SU-DHL-6 (cell line): ENCODE results near the gene HAL.

ENCODE experiments used
- EZH2phosphoT487 ChIP-seq: fragments of 200-600 bp; sonication (generic), shearing (Covaris generic); conservative IDR thresholded peaks from 2 replicates; pipeline ENCODE4 v1.6.1; 2018; ENCODE audit warnings: mild to moderate bottlenecking, antibody characterized with exemption, low read length, moderate library complexity, mixed read lengths
- TF ChIP-seq, protein P1 (sequence below): fragments of 200-600 bp; sonication (generic); IDR thresholded peaks from one replicate; pipeline ENCODE4 v1.5.1; 2017; ENCODE audit warnings: antibody characterized with exemption, mild to moderate bottlenecking, low read length, moderate library complexity; ENCODE audit not compliant: insufficient read depth, poor library complexity, severe bottlenecking

DNA sequence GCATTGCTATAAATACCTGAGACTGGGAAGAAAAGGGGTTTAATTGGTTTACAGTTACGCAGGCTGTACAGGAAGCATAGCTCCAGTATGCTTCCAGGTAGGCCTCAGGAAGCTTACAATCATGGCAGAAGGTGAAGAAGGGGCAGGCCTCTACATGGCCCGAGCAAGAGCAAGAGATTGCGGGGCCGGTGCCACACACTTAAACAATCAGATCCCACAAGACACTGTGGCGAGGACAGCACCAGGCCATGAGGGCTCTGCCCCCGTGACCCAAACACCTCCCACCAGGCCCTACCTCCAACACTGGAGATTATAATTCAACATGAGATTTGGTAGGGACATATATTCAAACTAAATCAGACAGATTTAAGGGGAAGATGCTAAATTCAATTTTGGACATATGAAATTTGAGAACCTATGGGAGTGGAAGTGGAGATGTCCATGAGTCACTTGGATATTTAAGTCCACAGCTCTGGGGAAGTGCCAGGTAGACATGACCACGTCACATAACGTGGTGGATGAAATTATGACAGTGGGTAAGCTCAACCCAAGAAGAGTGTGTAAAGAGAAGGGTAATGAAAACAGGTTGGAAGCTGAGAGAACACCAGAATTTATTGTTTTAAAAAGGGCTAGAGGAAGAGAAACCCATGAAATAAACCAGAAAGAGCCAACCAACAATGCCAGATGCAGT, 40.8 kb upstream of the HAL start:
- TF ChIP-seq, protein P1, sequence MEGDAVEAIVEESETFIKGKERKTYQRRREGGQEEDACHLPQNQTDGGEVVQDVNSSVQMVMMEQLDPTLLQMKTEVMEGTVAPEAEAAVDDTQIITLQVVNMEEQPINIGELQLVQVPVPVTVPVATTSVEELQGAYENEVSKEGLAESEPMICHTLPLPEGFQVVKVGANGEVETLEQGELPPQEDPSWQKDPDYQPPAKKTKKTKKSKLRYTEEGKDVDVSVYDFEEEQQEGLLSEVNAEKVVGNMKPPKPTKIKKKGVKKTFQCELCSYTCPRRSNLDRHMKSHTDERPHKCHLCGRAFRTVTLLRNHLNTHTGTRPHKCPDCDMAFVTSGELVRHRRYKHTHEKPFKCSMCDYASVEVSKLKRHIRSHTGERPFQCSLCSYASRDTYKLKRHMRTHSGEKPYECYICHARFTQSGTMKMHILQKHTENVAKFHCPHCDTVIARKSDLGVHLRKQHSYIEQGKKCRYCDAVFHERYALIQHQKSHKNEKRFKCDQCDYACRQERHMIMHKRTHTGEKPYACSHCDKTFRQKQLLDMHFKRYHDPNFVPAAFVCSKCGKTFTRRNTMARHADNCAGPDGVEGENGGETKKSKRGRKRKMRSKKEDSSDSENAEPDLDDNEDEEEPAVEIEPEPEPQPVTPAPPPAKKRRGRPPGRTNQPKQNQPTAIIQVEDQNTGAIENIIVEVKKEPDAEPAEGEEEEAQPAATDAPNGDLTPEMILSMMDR = no peak
- TF ChIP-seq EZH2phosphoT487 = no peak
